ENCODE measurements around the gene GMPR2. TPM values are rescaled to one million over a fixed set of nuclear protein-coding genes. Genes with fewer than 3 reads are reported as not detected.

GMPR2 gene
- total RNA-seq, 1 experiment from 2014 or later, result 76.9 TPM

- no peak for DNase-seq
Measured at GRCh38 chr14:24189059-24189375, 43.7 kb upstream of the GMPR2 start.

GRCh38 chr14:24189460-24189859 is 43.3 kb upstream of the GMPR2 start:
- Histone ChIP-seq H3K27me3 (replicated peaks; ENCODE audit: control insufficient read depth, insufficient read depth, low read length) (no peaks in the 10 kb centered on the region), H3K36me3 (ENCODE audit: control insufficient read depth, insufficient read depth, low read length) (peaks cover 3% of the 10 kb centered on the region), H3K9me3 (no peaks in the 10 kb centered on the region), H3K4me1 (0 out of 2 replicates have a peak, but pooled peaks cover 2% of the 10 kb centered on the region), H3K4me3 (ENCODE audit: low read depth, low read length) (no peak overlapping the region)
- Mint-ChIP-seq H3K9me3 (ENCODE audit: unreplicated experiment) (no peaks in the 10 kb centered on the region), H3K27me3 (ENCODE audit: insufficient read depth, unreplicated experiment) (no peaks in the 10 kb centered on the region), H3K27ac (ENCODE audit: unreplicated experiment) (peak overlapping the region; percentile 94), H3K4me3 (ENCODE audit: unreplicated experiment) (peak overlapping the region; percentile 92), H3K36me3 (ENCODE audit: insufficient read depth, unreplicated experiment) (peaks cover 66% of the 10 kb centered on the region), H3K4me1 (ENCODE audit: low read depth, unreplicated experiment) (peaks cover 14% of the 10 kb centered on the region)
- CTCF ChIA-PET, result interaction anchor here (0.5 kb wide), 1 partner anchor 85 kb away, joined by 9 read pairs; no protein-coding TSS in a partner anchor
- intact Hi-C loops (cut with micrococcal nuclease; ENCODE audit: unreplicated experiment), result loop anchor here (2.0 kb wide), 1 partner anchor 75 kb away; the partner anchor contains the start of genes DCAF11 and NRL
- TF ChIP-seq CTCF (IDR thresholded peaks at IDR 0.05; ENCODE audit: insufficient read depth in 1 of 2, low read depth in 1 of 2, low read length in 1 of 2, severe bottlenecking in 1 of 2, unreplicated experiment in 1 of 2), result no peak
- no peak for DNase-seq
- BruUV-seq (replicated peaks), result no TSS peak
- POLR2A ChIA-PET, result interaction anchor here (1.0 to 1.6 kb wide), 5 partner anchors 43 to 96 kb away, joined by 4 to 6 read pairs (median 5); partner anchors contain the start of genes DCAF11, EMC9, NRL and PCK2

More at GRCh38 chr14:24189059-24189375, 43.7 kb upstream of the GMPR2 start:
- H3K4me1 Mint-ChIP-seq (ENCODE audit: low read depth, unreplicated experiment), result peaks cover 14% of the 10 kb centered on the region
- POLR2A ChIA-PET, result interaction anchor here (1.0 to 1.6 kb wide), 6 partner anchors 42 to 253 kb away, joined by 4 to 6 read pairs (median 5); partner anchors contain the start of genes DCAF11, EMC9, NRL and PCK2
- Histone ChIP-seq H3K36me3 (ENCODE audit: control insufficient read depth, insufficient read depth, low read length) (peaks cover 3% of the 10 kb centered on the region), H3K9me3 (no peaks in the 10 kb centered on the region), H3K4me3 (ENCODE audit: low read depth, low read length) (peak overlapping the region; percentile 63), H3K4me1 (no peaks in the 10 kb centered on the region), H3K27me3 (replicated peaks; ENCODE audit: control insufficient read depth, insufficient read depth, low read length) (no peaks in the 10 kb centered on the region)
- H3K9me3 Mint-ChIP-seq (ENCODE audit: unreplicated experiment), result no peaks in the 10 kb centered on the region
- CTCF ChIA-PET, result interaction anchor here (0.5 kb wide), 1 partner anchor 85 kb away, joined by 9 read pairs; no protein-coding TSS in a partner anchor
- peaks cover 66% of the 10 kb centered on the region for H3K36me3 Mint-ChIP-seq (ENCODE audit: insufficient read depth, unreplicated experiment)
- H3K27me3 Mint-ChIP-seq (ENCODE audit: insufficient read depth, unreplicated experiment), result no peaks in the 10 kb centered on the region
- H3K27ac Mint-ChIP-seq (ENCODE audit: unreplicated experiment), result peak overlapping the region; percentile 94
- intact Hi-C loops (cut with micrococcal nuclease; ENCODE audit: unreplicated experiment), result loop anchor here (2.0 kb wide), 1 partner anchor 74 kb away; the partner anchor contains the start of genes DCAF11 and NRL
- peak overlapping the region; percentile 92 for H3K4me3 Mint-ChIP-seq (ENCODE audit: unreplicated experiment)
- no peak for TF ChIP-seq CTCF (IDR thresholded peaks at IDR 0.05; ENCODE audit: insufficient read depth in 1 of 2, low read depth in 1 of 2, low read length in 1 of 2, severe bottlenecking in 1 of 2, unreplicated experiment in 1 of 2)
- TSS peak; percentile 64 for BruUV-seq (replicated peaks)

GRCh38 chr14:24190416-24190815 is 42.3 kb upstream of the GMPR2 start:
- Histone ChIP-seq H3K4me1 (0 out of 2 replicates have a peak, but pooled peaks cover 5% of the 10 kb centered on the region), H3K36me3 (ENCODE audit: control insufficient read depth, insufficient read depth, low read length) (peaks cover 3% of the 10 kb centered on the region), H3K4me3 (ENCODE audit: low read depth, low read length) (no peak overlapping the region), H3K9me3 (no peaks in the 10 kb centered on the region), H3K27me3 (replicated peaks; ENCODE audit: control insufficient read depth, insufficient read depth, low read length) (no peaks in the 10 kb centered on the region)
- DNase-seq, result no peak
- Mint-ChIP-seq H3K36me3 (ENCODE audit: insufficient read depth, unreplicated experiment) (peaks cover 65% of the 10 kb centered on the region), H3K4me3 (ENCODE audit: unreplicated experiment) (no peak overlapping the region), H3K9me3 (ENCODE audit: unreplicated experiment) (no peaks in the 10 kb centered on the region), H3K4me1 (ENCODE audit: low read depth, unreplicated experiment) (peaks cover 14% of the 10 kb centered on the region), H3K27ac (ENCODE audit: unreplicated experiment) (no peak overlapping the region), H3K27me3 (ENCODE audit: insufficient read depth, unreplicated experiment) (no peaks in the 10 kb centered on the region)
- intact Hi-C loops (cut with micrococcal nuclease; ENCODE audit: unreplicated experiment), result no loop called here
- BruUV-seq (replicated peaks), result no TSS peak
- TF ChIP-seq CTCF (IDR thresholded peaks at IDR 0.05; ENCODE audit: insufficient read depth in 1 of 2, low read depth in 1 of 2, low read length in 1 of 2, severe bottlenecking in 1 of 2, unreplicated experiment in 1 of 2), result no peak
- CTCF ChIA-PET, result no interaction called here
- POLR2A ChIA-PET, result no interaction called here

Measured in Caco-2 (cell line).